Uterus (tissue), 4 donors: ENCODE results near the gene H1-8. TPM values are rescaled to one million over a fixed set of nuclear protein-coding genes. Genes with fewer than 3 reads are reported as not detected.

Source experiments
- DNase-seq, 2 donors: peaks; one replicate each; pipeline ENCODE4 v3.0.0-alpha.2; 2019 to 2020
- H3K27ac ChIP-seq, 2 donors: fragments of 200-600 bp; sonication (generic); 1 replicate in 1 of 2; 2 replicates in 1 of 2; pipeline ENCODE4 v1.5.1; 2016 to 2018
- H3K27me3 ChIP-seq, 2 donors: fragments of 200-600 bp; sonication (generic); one replicate each; pipeline ENCODE4 v1.5.1; 2018 to 2019; ENCODE audit warnings: control low read depth in 1 of 2
- H3K36me3 ChIP-seq, 2 donors: fragments of 200-600 bp; sonication (generic); one replicate each; pipeline ENCODE4 v1.5.1; 2019; ENCODE audit warnings: control low read depth in 1 of 2
- H3K4me1 ChIP-seq, 2 donors: fragments of 200-600 bp; sonication (generic); one replicate each; pipeline ENCODE4 v1.5.1; 2018 to 2019; ENCODE audit warnings: control low read depth in 1 of 2
- H3K4me3 ChIP-seq, 2 donors: fragments of 200-600 bp; sonication (generic); 1 replicate in 1 of 2; 2 replicates in 1 of 2; pipeline ENCODE4 v1.5.1; 2018 to 2019; ENCODE audit warnings: mild to moderate bottlenecking in 1 of 2
- H3K9me3 ChIP-seq, 2 donors: fragments of 200-600 bp; sonication (generic); one replicate each; pipeline ENCODE4 v1.5.1; 2019; ENCODE audit warnings: control low read depth in 1 of 2
- POLR2A ChIP-seq, 2 donors: fragments of 450-650 bp; IDR thresholded peaks; one replicate each; pipeline ENCODE4 v1.6.1; 2016; ENCODE audit warnings: antibody characterized with exemption in 2 of 2, mild to moderate bottlenecking in 1 of 2, moderate library complexity in 1 of 2
- intact Hi-C: fragments of 100-400 bp; cut with DNase I; formaldehyde crosslinking; loops from one replicate; pipeline ENCODE4 v1.15.1; 2023; ENCODE audit warnings: low total_unique reads
- total RNA-seq, 4 donors: library from RNA; depleted of rRNA in 3 of 4; stranded (reverse); fragments of >200 nt in 3 of 4; gene quantifications; one replicate each; pipeline versions ENCODE4 v1.1.0 to v1.2.4, GENCODE V29; 2014 to 2023
- TF ChIP-seq, protein P1 (sequence below), 4 experiments: fragments of 200-600 bp in 2 of 4; fragments of 450-650 bp in 2 of 4; sonication (generic) in 2 of 4; IDR thresholded peaks; one replicate each; pipeline ENCODE4 v1.5.1; 2016 to 2019; ENCODE audit warnings: antibody characterized with exemption in 4 of 4, mild to moderate bottlenecking in 2 of 4, moderate library complexity in 1 of 4
- donor health status: DM: yes; HTN: yes; CAD: no.

The H1-8 gene
- total RNA-seq, 4 donors from 2014 or later = not detected

DNA sequence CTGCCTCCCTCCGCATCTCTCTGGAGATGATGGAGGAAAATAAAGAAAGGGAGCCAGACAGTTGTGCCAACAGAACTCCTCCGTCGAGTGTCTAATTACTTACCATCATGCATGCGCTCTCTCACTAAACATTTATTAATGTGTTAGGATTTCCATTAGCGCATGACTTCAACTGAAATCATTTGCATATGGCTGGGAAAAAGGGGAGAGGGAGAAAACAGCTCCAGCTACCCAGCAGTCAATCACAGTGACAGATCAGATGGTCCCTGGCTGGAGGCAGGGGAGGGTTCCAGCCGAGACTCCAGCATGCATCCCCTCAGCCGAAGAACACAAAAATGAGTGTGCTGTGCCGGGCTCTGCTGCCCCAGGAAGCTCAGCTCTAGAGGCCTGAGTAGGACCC lies 21.4 kb upstream of the H1-8 start:
- H3K4me1 ChIP-seq = no peaks in the 10 kb centered on the region
- no peak for DNase-seq
- no peaks in the 10 kb centered on the region for H3K9me3 ChIP-seq
- no peaks in the 10 kb centered on the region for H3K36me3 ChIP-seq
- intact Hi-C loops = no loop called here
- no peak overlapping the region for H3K27ac ChIP-seq
- TF ChIP-seq, protein P1, sequence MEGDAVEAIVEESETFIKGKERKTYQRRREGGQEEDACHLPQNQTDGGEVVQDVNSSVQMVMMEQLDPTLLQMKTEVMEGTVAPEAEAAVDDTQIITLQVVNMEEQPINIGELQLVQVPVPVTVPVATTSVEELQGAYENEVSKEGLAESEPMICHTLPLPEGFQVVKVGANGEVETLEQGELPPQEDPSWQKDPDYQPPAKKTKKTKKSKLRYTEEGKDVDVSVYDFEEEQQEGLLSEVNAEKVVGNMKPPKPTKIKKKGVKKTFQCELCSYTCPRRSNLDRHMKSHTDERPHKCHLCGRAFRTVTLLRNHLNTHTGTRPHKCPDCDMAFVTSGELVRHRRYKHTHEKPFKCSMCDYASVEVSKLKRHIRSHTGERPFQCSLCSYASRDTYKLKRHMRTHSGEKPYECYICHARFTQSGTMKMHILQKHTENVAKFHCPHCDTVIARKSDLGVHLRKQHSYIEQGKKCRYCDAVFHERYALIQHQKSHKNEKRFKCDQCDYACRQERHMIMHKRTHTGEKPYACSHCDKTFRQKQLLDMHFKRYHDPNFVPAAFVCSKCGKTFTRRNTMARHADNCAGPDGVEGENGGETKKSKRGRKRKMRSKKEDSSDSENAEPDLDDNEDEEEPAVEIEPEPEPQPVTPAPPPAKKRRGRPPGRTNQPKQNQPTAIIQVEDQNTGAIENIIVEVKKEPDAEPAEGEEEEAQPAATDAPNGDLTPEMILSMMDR (IDR thresholded peaks at IDR 0.05) = no peak
- no peak for TF ChIP-seq POLR2A (IDR thresholded peaks at IDR 0.05)
- no peak overlapping the region for H3K4me3 ChIP-seq
- no peaks in the 10 kb centered on the region for H3K27me3 ChIP-seq

DNA sequence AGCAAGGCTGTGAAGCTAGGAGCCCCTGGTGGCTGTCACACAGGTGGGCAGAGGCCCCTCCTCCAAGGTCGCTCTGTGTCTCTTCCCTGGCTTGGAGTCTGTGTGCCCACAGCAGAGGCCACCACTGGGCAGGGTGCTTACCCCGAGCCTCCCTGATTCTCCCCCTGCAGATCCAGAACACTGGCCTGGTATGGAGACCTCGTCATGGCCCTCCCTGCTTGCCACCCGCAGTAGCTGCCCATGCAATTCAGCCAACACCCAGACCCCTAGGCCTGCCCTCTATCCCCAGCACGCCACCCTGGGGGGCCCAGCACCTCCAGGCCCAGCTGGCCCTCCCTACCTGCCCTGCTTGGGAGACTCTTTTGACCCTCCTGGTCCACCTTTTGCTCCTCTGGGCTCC lies 20.0 kb upstream of the H1-8 start:
- H3K27me3 ChIP-seq = no peaks in the 10 kb centered on the region
- no peak overlapping the region for H3K4me3 ChIP-seq
- H3K27ac ChIP-seq = no peak overlapping the region
- DNase-seq = no peak
- intact Hi-C loops = no loop called here
- no peaks in the 10 kb centered on the region for H3K36me3 ChIP-seq
- H3K4me1 ChIP-seq = no peaks in the 10 kb centered on the region
- no peaks in the 10 kb centered on the region for H3K9me3 ChIP-seq
- TF ChIP-seq POLR2A (IDR thresholded peaks at IDR 0.05) = no peak
- TF ChIP-seq, protein P1 (IDR thresholded peaks at IDR 0.05) = no peak

- intact Hi-C loops = no loop called here
- H3K27me3 ChIP-seq = no peaks in the 10 kb centered on the region
- TF ChIP-seq POLR2A (IDR thresholded peaks at IDR 0.05) = no peak
- TF ChIP-seq, protein P1 (IDR thresholded peaks at IDR 0.05) = no peak
- H3K27ac ChIP-seq = no peak overlapping the region
- H3K4me3 ChIP-seq = no peak overlapping the region
- H3K4me1 ChIP-seq = no peaks in the 10 kb centered on the region
- DNase-seq = no peak
- no peaks in the 10 kb centered on the region for H3K9me3 ChIP-seq
- H3K36me3 ChIP-seq = no peaks in the 10 kb centered on the region
Measured at GRCh38 chr3:129524081-129524480, 18.9 kb upstream of the H1-8 start.

GRCh38 chr3:129525341-129525968 lies 17.5 kb upstream of the H1-8 start:
- no peak for DNase-seq
- Histone ChIP-seq H3K36me3 (no peaks in the 10 kb centered on the region), H3K4me1 (no peaks in the 10 kb centered on the region), H3K27ac (no peak overlapping the region), H3K27me3 (no peaks in the 10 kb centered on the region), H3K4me3 (no peak overlapping the region), H3K9me3 (no peaks in the 10 kb centered on the region)
- intact Hi-C loops = no loop called here
- TF ChIP-seq, protein P1 (IDR thresholded peaks at IDR 0.05) = no peak
- no peak for TF ChIP-seq POLR2A (IDR thresholded peaks at IDR 0.05)

- H3K4me1 ChIP-seq = no peaks in the 10 kb centered on the region
- intact Hi-C loops = no loop called here
- no peak for TF ChIP-seq POLR2A (IDR thresholded peaks at IDR 0.05)
- TF ChIP-seq, protein P1 (IDR thresholded peaks at IDR 0.05) = no peak
Measured at GRCh38 chr3:129526121-129526900, 16.7 kb upstream of the H1-8 start.

More at GRCh38 chr3:129526121-129526900, 16.7 kb upstream of the H1-8 start:
- Histone ChIP-seq H3K27me3 (no peaks in the 10 kb centered on the region), H3K4me3 (no peak overlapping the region), H3K27ac (no peak overlapping the region), H3K36me3 (no peaks in the 10 kb centered on the region), H3K9me3 (no peaks in the 10 kb centered on the region)
- no peak for DNase-seq
